Hippocampal formation (tissue), 2 donors: ENCODE measurements around the gene CD38.
A peak's percentile ranks its signal among the peaks of the same experiment; 100 is the strongest.
"Not testable (repeated sequence)": the region's sequence is repeated elsewhere in the genome, so short reads cannot be mapped to it uniquely, and the experiment has no call there.

Experiments used
- DNase-seq, 2 donors: peaks; one replicate each; lab custom pipeline; 2025; lab: John Stamatoyannopoulos, UW

The CD38 gene

GRCh38 chr4:15799141-15799540 is 21.0 kb downstream of the CD38 start:
- DNase-seq: no peak

GRCh38 chr4:15799701-15800100 is 21.6 kb downstream of the CD38 start:
- DNase-seq: no peak

- DNase-seq: not testable (repeated sequence)
Observed at GRCh38 chr4:15802497-15802896, 24.4 kb downstream of the CD38 start.

GRCh38 chr4:15805583-15806517 is 27.7 kb downstream of the CD38 start:
- peak in 1 of 2 donors; percentile 34 for DNase-seq

- no peak for DNase-seq
Observed at GRCh38 chr4:15809058-15809457, 30.9 kb downstream of the CD38 start.

GRCh38 chr4:15809466-15809865 is 31.3 kb downstream of the CD38 start:
- no peak for DNase-seq

GRCh38 chr4:15811703-15812337 is 33.7 kb downstream of the CD38 start:
- DNase-seq: no peak

GRCh38 chr4:15832523-15833451 is 54.7 kb downstream of the CD38 start:
- DNase-seq: no peak

- DNase-seq: no peak
Observed at GRCh38 chr4:15833801-15834200, 55.7 kb downstream of the CD38 start.

- DNase-seq: no peak
Observed at GRCh38 chr4:15836362-15836761, 58.2 kb downstream of the CD38 start.

- DNase-seq: no peak
Observed at GRCh38 chr4:15837591-15837990, 59.5 kb downstream of the CD38 start.

- DNase-seq: not testable (repeated sequence)
Observed at GRCh38 chr4:15841194-15841730, 63.1 kb downstream of the CD38 start.

GRCh38 chr4:15847746-15848145 is 69.6 kb downstream of the CD38 start:
- DNase-seq: no peak

- DNase-seq: no peak
Observed at GRCh38 chr4:15848191-15848842, 70.2 kb downstream of the CD38 start.

- no peak for DNase-seq
Observed at GRCh38 chr4:15851969-15852368, 73.8 kb downstream of the CD38 start.

- no peak for DNase-seq
Observed at GRCh38 chr4:15852524-15852923, 74.4 kb downstream of the CD38 start.

- DNase-seq: no peak
Observed at GRCh38 chr4:15853345-15853744, 75.2 kb downstream of the CD38 start.

GRCh38 chr4:15855804-15856475 is 77.8 kb downstream of the CD38 start:
- DNase-seq: no peak

- DNase-seq: not testable (repeated sequence)
Observed at GRCh38 chr4:15861198-15861597, 83.1 kb downstream of the CD38 start.

GRCh38 chr4:15864651-15865566 is 86.8 kb downstream of the CD38 start:
- DNase-seq: no peak
